Activated CD8-positive, alpha-beta memory T cell treated with anti-CD3 and anti-CD28 coated beads for 36 hours (primary cell): ENCODE results near the gene IPO13. TPM values are rescaled to one million over a fixed set of nuclear protein-coding genes. Genes with fewer than 3 reads are reported as not detected.

Experiments
- CTCF ChIA-PET: fragments of 350-600 bp; sonication (Branson Sonifier 250); formaldehyde crosslinking; loops from one replicate; lab custom pipeline; 2021; ENCODE audit warnings: antibody characterized with exemption; lab: Charles Lee
- POLR2A ChIA-PET: fragments of 350-600 bp; sonication (Branson Sonifier 250); formaldehyde crosslinking; loops from one replicate; lab custom pipeline; 2021; ENCODE audit warnings: antibody characterized with exemption; lab: Charles Lee
- total RNA-seq, 2 experiments: library from RNA; stranded (reverse); gene quantifications; one replicate each; pipeline ENCODE4 v1.2.3, GENCODE V29; 2021

IPO13 gene
- total RNA-seq, 2 experiments from 2014 or later = 24.9 to 29.1 TPM

GRCh38 chr1:43963890-43964289 lies 17.1 kb downstream of the IPO13 start:
- ChIA-PET CTCF (no interaction called here), POLR2A (no interaction called here)

GRCh38 chr1:43965316-43965715 lies 18.6 kb downstream of the IPO13 start:
- ChIA-PET CTCF (no interaction called here), POLR2A (no interaction called here)

GRCh38 chr1:43968348-43968948 lies 21.7 kb downstream of the IPO13 start:
- CTCF ChIA-PET = interaction anchor here (4.0 kb wide), 1 partner anchor 21 kb away, joined by 16 read pairs; the partner anchor contains the start of gene IPO13

GRCh38 chr1:43969416-43969745 lies 22.6 kb downstream of the IPO13 start:
- CTCF ChIA-PET = interaction anchor here (4.0 kb wide), 1 partner anchor 22 kb away, joined by 16 read pairs; the partner anchor contains the start of gene IPO13
- POLR2A ChIA-PET = no interaction called here

More at GRCh38 chr1:43968348-43968948, 21.7 kb downstream of the IPO13 start:
- POLR2A ChIA-PET = no interaction called here

- POLR2A ChIA-PET = interaction anchor here (1.2 kb wide), 1 partner anchor 22 kb away, joined by 3 read pairs; no protein-coding TSS in a partner anchor
Observed at GRCh38 chr1:43969746-43970466, 23.2 kb downstream of the IPO13 start, which contains the start of gene DPH2. DPH2 (plus strand) TSS chr1:43970010; CDS start chr1:43970176, 166 bp downstream.

GRCh38 chr1:43970502-43970901 lies 23.8 kb downstream of the IPO13 start:
- ChIA-PET POLR2A (interaction anchor here (1.2 kb wide), 1 partner anchor 22 kb away, joined by 3 read pairs; no protein-coding TSS in a partner anchor), CTCF (interaction anchor here (0.7 to 4.0 kb wide), 3 partner anchors 23 to 206 kb away, joined by 4 to 16 read pairs (median 6); partner anchors contain the start of gene IPO13)

More at GRCh38 chr1:43969746-43970466, 23.2 kb downstream of the IPO13 start, which contains the start of gene DPH2:
- CTCF ChIA-PET = interaction anchor here (0.7 to 4.0 kb wide), 3 partner anchors 23 to 205 kb away, joined by 4 to 16 read pairs (median 6); partner anchors contain the start of gene IPO13

GRCh38 chr1:43970911-43971310 lies 24.2 kb downstream of the IPO13 start:
- ChIA-PET CTCF (interaction anchor here (0.8 to 4.0 kb wide), 3 partner anchors 24 to 50 kb away, joined by 3 to 16 read pairs (median 6); partner anchors contain the start of gene IPO13), POLR2A (interaction anchor here (1.2 kb wide), 1 partner anchor 21 kb away, joined by 3 read pairs; no protein-coding TSS in a partner anchor)

GRCh38 chr1:43971336-43971980 lies 24.7 kb downstream of the IPO13 start:
- POLR2A ChIA-PET = interaction anchor here (0.8 to 1.2 kb wide), 2 partner anchors 21 to 36 kb away, joined by 3 read pairs; no protein-coding TSS in a partner anchor
- CTCF ChIA-PET = interaction anchor here (0.5 to 4.0 kb wide), 4 partner anchors 24 to 53 kb away, joined by 3 to 16 read pairs (median 4); partner anchors contain the start of gene IPO13

GRCh38 chr1:43973981-43974442 lies 27.3 kb downstream of the IPO13 start:
- POLR2A ChIA-PET = interaction anchor here (0.6 to 1.1 kb wide), 3 partner anchors 16 to 296 kb away, joined by 3 to 8 read pairs (median 5); partner anchors contain the start of gene SLC6A9
- CTCF ChIA-PET = interaction anchor here (0.6 to 1.1 kb wide), 2 partner anchors 39 to 211 kb away, joined by 3 read pairs; no protein-coding TSS in a partner anchor

- CTCF ChIA-PET = interaction anchor here (0.6 to 1.5 kb wide), 8 partner anchors 14 to 211 kb away, joined by 3 to 6 read pairs (median 3); partner anchors contain the start of gene IPO13
Observed at GRCh38 chr1:43974443-43975248, 27.9 kb downstream of the IPO13 start, which contains the start of gene ATP6V0B. ATP6V0B (plus strand) TSS chr1:43974960; CDS start chr1:43975041, 81 bp downstream.

GRCh38 chr1:43975249-43975961 lies 28.7 kb downstream of the IPO13 start:
- CTCF ChIA-PET = interaction anchor here (0.7 to 1.5 kb wide), 9 partner anchors 8 to 212 kb away, joined by 3 to 6 read pairs (median 3); partner anchors contain the start of gene IPO13
- POLR2A ChIA-PET = interaction anchor here (0.5 to 1.2 kb wide), 5 partner anchors 15 to 522 kb away, joined by 3 to 10 read pairs (median 7); partner anchors contain the start of genes HYI and SLC6A9

More at GRCh38 chr1:43974443-43975248, 27.9 kb downstream of the IPO13 start, which contains the start of gene ATP6V0B:
- POLR2A ChIA-PET = interaction anchor here (0.6 to 1.2 kb wide), 5 partner anchors 16 to 521 kb away, joined by 3 to 10 read pairs (median 7); partner anchors contain the start of genes HYI and SLC6A9

GRCh38 chr1:43976045-43976444 lies 29.3 kb downstream of the IPO13 start:
- POLR2A ChIA-PET = interaction anchor here (1.2 kb wide), 1 partner anchor 55 kb away, joined by 10 read pairs; the partner anchor contains the start of gene SLC6A9
- CTCF ChIA-PET = interaction anchor here (0.9 to 1.5 kb wide), 5 partner anchors 9 to 213 kb away, joined by 3 to 6 read pairs (median 4); no protein-coding TSS in a partner anchor

- ChIA-PET POLR2A (no interaction called here), CTCF (interaction anchor here (0.6 to 1.1 kb wide), 2 partner anchors 214 to 272 kb away, joined by 3 to 4 read pairs; no protein-coding TSS in a partner anchor)
Observed at GRCh38 chr1:43976890-43977289, 30.1 kb downstream of the IPO13 start.

GRCh38 chr1:43977376-43978263 lies 30.9 kb downstream of the IPO13 start:
- POLR2A ChIA-PET = no interaction called here
- CTCF ChIA-PET = interaction anchor here (0.6 kb wide), 1 partner anchor 272 kb away, joined by 3 read pairs; no protein-coding TSS in a partner anchor

- ChIA-PET CTCF (no interaction called here), POLR2A (no interaction called here)
Observed at GRCh38 chr1:43978264-43978550, 31.5 kb downstream of the IPO13 start.
